NCI-H2171 treated with DMSO at 0.1 percent for 48 hours (cell line): Measurements from ENCODE around the gene CD300A.

Source experiments
- DNase-seq: peaks from one replicate; lab custom pipeline; 2025; lab: John Stamatoyannopoulos, UW

Gene CD300A

DNA sequence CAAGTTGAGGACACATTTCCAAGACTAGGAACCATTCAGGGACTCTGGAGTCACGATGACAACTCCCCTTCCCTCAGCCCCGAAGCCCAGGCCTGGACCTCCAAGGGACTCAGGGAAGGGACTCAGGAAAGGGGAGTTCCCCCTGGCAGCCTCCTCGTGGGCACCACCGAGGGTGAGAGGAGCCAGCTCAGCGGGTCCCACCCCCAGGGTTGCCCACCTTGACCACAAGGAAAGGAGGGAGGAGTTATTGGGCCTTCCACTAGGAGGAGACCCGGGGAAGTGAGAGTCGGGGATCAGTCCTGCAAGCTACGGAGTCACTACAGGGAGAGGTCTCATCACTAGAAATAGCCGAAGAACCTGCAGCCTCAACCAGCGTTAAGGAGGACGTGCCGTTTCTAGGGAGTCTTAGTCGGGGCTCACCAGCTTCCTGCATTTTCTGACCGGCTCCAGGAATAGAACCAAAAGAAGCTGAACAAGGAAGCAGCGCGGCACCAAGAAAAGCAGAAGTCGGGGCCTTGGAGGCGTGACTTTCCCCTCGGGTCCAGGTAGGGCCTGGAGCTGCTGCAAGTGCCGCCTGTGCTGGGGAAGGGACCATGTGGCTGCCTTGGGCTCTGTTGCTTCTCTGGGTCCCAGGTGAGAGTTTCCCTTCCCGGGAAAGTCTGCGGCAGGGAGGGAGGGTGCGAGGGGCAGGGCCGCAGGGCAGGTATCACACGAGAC, at the start of gene CD300A:
Gene CD300A, plus strand, starts transcription at position 524 of the 717 bp plus-strand sequence. Its CDS starts 70 bp downstream, at position 594.
- DNase-seq = no peak

DNA sequence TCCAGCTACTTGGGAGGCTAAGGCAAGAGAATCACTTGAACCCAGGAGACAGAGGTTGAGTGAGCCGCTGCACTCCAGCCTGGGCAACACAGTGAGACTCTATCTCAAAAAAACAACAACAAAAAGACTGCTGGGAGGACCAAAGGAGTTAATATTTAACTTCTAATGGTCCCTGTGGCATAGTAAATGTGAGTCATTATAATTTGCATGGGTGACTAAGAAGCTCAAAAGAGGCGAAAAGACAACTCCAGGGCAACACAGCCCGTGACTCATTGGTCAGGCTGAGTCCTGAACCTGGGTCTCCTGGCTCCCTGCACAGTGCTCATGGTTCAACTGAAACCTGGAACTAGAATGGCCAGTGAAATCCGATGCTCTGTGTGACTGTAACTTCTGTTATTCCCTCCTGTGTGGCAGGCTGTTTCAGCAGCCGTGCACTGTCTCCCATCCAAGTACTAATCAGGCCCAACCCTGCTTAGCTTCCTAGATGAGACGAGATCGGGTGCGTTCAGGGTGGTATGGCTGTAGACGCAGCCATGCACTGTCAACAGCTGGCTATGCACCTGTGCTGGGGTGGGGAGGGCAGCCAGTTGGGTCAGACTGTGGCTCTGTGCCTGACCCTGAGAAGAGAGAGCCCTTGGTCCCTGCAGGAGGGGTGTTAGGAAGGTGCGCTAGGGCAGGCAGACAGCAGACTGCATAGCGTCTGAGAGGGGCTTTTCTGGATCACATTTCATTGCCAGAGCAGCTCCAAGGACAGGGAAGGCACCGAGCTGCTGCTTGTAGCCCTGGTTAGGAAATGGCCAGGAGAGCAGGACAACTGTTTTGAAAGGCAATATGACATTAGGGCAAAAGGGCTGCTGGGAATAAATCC, 49.0 kb upstream of the CD300A start:
- DNase-seq = peak; percentile 62

DNA sequence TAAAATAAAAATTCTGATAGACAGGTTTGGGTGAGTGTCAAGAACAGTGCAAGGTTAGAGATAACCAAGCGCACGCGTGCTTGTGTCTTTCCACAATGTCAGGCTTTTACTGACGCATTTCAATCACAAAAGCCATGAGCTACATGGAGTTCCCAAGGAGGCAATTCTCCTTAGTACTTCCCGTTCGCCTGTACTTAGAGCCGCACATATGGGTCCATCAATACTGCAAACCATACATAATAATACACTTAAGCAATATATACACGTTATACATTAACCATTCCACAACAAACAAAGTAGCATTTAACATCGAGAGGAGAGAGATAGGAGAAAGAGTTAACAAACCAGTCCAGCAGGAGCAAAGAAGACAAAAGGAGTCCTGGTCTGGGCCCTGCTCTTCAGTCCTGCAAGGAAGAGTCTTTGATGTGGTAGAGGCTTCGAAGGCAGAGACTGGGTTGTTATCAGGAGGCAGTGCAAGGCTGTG, 46.5 kb upstream of the CD300A start:
- DNase-seq = no peak

DNA sequence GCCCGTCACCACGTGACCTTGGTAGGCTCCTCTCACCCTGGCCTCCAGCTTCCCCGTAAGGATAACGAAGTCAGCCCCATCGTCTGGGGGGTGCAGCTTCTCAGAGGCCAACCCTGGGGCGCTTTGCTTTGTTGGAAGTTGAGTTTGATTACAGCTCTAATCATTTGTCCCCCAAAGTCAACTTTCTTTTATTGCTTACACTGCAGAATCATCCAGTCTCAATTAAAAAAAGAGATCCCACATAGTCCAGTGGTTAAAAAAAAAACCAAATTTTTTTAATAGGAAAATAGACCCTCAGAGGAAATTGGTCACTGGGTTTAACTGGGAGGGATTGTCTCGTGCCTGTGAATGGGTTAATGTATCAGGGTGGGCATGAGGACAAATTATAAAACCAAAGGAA, 42.3 kb upstream of the CD300A start:
- DNase-seq = no peak

DNA sequence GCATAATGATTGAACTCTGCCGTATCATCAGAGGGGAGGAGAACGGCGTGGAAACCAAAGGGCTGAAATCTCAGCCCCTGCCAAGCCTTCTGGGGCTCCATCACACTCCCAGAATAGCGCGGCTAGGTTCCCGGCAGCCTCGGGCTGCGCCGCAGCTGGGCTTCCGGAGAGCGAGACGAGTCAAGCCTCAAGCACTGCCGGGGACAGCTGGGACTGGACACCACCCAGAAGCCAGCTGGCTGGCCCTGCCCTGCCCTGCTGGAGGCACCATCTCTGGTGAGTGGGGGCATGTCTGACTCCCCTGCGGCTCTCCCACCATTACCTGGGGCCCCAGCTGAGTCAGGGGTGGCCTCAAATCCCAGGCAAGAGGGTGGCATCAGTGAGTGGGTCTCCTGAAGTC, 41.8 kb upstream of the CD300A start:
- no peak for DNase-seq

DNA sequence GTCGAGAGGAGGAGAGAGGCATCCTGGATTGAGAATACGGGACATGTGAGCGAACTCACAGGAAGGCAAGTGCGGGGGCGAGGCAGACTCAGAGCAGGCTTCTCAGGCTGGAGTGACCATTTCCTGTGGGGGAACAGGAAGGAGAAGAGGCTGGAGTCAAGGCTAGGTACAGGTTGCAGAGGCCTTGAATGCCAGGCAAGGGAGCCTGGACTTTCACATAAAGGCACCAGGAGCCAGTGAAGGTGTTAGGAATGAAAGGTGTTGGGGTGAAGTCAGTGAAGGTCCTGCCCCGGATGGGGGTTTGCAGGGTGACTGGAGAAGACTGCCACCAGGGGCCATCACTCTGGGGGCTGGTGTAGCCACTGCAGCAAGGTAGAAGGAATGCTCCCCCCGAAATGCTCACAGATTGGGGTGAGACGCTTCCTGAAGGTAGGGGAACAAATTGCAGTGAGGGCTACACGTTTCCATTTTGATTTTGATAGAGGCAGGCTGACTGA, 39.8 kb upstream of the CD300A start:
- DNase-seq = no peak

DNA sequence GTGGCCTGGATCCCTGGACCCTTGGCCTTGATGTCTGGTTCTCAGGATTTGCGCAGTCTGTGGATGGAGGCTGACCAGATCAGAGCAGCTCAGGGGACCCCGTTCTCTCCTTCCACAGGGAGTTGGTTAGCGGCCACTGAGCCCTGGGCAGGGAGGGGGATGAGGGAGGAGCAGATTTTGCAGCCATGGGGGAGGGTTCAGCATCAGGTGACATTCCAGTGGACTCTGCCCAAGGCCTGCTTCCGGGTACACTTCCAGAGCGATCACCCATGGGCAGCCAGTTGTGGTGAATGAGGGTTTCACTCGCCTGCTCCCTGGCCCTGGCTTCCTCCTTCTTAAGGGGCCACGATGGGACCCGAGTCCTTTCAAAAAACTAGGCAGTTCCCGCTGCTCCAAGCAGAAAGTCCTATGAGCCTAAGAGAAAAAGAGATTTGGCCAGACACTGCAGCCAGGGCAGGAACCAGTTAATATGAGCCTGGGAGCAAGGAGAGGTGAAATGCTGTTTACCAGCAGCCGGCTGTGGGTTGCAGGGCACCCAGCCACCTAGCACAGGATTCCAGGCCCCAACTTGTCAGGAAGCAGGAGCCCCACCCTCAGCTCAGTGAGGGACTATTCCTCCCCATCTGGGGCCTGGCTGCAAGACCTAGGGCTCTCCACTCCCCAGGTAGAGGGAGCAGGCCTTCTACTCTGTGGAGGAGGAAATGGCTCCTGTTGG, 39.2 kb upstream of the CD300A start:
- peak; percentile 88 for DNase-seq

DNA sequence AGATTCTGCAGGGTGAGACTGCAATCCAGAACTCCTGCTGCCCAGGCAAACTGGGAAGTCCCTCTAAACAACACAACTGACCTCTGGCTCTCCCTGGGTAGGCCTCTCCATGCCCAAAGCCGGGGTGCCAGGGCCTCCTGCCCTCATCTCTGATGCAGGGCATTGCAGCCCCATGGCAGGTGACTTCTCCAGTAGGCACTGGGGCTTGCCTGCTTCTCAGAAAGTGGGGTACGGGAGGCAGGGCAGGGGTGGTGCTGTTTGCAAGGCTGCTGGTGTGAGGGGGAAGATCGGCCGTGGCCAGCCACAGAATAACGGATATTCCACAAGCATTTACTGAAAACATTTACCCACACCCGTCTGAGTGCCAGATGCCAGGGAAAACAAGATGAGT, 38.7 kb upstream of the CD300A start:
- DNase-seq = no peak

DNA sequence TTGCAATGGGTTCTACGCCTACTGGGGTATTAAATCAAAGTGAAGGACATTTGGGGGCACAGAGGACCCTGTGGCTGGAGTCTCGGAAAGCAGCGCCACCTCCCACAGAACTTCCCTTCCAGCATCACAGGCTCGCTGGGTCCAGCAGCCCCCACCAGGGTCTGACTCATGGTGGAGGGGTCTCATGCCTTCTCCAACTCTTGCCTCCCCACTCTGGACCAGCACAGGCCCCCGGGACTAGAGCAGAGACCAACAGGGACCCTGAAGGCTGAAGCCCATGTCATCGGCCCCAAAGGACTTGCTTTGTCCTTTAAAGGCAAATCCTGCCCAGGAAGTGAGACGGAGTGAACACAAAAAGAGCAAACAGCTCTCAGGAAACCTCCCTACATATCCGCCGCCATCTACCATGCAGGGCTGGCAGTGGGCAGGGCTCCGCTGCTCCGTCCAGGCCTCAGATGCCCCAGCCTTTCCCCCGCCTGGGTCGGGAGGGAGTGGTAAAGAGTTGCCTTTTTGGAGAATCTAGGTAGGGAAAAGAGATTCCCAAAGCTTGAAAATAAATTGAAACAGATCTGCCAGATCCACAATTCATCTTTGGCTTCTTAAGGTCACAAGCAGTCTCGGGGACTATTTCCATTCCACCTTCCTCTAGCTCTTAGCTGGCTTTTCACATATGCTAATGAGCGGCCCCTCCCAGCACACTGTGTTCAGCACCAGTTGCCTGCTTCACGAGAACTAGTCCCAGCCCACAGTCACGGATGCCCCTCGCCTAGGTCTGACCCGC, 36.6 kb upstream of the CD300A start:
- peak; percentile 48 for DNase-seq

DNA sequence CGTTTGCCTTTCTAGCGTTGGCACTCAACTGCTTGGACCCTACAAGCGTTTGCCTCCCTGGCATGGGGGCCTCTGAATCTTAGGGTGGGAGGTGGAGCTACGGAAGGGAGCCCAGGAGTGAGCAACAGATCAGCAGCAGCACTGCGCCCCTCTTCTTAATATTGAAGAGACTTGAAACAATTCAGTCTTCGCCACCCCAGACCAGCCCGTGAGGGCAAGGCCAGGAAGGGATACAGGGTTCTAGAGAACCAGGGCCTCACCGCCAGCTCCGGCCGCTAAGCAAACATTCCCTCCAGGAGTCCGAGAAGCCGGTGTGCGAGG, 36.1 kb upstream of the CD300A start:
- DNase-seq = no peak

DNA sequence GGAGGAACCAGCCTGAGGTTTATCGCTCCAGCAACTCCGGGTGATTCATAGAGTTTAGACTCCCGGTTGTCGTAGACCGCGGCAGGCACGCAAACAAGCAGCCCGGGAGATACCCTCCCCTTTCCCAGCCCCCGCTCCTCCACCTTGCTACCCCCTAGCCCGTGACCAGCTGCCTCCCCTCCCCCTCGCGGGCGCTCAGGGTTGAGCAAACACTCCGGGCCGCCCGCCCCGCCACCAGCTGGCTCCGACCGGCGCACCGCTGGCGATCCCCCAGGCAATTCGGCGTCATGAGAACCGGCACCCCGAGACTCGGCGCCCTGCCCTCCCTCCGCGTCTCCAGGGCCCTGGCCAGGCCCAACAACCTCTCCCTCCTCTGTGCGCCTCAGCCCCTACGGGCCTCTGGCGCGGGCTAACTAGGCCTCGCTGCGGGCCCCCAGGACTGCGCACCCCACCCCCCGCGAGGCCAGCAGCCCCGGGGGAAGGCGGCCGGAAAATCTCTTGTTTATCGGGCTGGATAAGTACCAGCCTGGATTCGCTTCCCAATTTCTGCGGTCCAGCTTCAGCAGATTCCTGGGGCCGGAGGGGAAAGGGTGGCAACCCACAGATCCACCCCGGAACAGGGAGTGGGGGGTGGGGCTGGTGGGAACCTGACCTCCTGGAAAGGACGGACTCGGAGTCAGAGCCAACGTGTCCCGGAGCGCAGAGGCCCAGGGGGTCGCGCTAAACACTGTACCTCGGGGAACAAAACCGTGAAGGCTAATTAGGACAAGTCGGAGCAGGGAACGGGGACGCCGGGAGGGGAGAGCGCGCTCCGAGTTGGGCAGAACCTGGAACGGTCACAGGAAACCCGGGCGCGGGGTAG, 35.5 kb upstream of the CD300A start:
- peak; percentile 87 for DNase-seq

DNA sequence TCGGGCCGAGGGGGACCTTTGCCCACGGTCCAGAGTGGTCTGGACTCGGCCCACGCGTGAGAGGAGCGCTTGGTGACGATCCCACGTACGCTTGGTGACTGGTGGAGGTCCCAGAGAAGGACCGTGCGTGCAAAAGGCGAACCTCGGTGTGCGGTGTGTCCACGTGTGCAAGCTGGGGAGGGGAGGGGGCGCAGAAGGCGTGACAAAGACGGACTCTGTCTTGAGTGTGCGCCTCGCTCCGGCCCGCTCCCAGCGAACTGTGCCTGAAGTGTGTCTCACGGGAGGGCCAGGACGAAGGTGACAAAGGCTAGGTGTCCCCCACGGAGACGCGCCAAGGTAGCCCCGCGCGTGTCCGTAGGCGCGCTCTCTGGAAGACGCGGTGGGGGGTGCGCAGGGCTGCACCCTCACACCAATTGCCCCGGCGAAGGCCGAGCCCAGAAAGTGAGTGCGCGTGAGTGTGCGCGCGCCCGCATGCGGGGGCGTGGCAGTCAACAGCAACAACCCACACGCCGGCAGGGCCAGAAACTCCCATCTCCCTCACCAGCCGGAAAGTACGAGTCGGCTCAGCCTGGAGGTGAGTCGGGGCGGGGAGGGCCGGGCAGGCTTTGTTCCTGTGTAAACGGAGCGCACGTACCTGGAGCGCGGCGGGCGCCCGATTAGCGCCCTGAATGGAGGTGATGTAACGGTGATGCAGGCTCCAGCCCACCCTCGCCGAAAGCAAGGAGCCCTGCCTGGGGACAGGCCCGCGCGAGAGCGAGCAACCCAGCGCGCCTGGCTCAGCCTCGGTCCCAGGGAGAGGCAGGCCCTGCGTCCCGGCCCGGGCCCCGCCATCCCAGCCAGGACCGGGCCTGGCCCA, 34.6 kb upstream of the CD300A start, which contains the start of gene GPRC5C:
Gene GPRC5C, plus strand, starts transcription at position 521 of the 856 bp plus-strand sequence. CDS start 7,689 bp downstream, outside the sequence.
- peak; percentile 88 for DNase-seq

DNA sequence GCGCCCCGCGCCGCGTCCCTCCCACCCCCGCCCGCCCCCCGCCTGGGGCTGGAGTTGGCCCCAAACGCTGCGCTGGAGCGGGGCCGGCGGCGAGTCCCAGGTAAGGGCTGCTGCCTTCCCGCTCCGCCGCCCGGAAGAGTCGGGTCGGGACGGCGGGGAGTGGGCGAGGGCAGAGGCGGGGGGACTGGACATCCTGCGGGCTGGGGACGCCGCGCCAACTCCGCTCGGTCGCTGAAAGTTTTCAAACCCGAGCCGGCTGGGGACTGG, 34.1 kb upstream of the CD300A start:
- no peak for DNase-seq

DNA sequence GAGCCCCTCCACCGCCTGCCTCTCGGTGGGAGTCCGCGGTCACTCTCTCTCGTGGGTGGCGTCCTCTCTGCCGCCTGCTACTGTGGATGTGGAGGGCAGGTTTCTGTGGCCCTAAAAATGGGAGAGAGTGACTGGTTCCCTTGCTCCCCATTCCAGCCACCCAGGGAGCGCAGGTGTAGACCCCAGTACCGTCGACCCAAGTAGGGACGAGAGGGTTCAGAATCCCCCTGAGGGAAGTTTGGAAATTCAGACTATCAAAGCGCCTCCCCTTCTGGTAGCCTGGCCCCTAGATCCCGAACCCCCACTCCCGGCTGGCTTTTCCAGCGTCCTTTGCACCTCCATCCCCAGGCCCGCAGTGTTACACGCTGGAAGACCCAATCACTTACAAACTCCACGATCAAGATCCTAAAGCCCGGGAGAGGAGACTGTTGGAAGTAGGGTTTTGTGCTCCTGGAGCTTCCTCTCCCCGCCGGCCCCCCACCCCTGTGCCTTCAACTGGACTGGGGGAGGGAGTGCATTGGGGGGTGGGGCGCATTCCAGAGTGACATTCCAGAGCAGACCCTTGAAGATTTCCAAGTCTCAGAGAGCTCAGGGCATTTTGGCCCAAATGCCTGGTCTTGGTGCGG, 33.6 kb upstream of the CD300A start:
- no peak for DNase-seq

DNA sequence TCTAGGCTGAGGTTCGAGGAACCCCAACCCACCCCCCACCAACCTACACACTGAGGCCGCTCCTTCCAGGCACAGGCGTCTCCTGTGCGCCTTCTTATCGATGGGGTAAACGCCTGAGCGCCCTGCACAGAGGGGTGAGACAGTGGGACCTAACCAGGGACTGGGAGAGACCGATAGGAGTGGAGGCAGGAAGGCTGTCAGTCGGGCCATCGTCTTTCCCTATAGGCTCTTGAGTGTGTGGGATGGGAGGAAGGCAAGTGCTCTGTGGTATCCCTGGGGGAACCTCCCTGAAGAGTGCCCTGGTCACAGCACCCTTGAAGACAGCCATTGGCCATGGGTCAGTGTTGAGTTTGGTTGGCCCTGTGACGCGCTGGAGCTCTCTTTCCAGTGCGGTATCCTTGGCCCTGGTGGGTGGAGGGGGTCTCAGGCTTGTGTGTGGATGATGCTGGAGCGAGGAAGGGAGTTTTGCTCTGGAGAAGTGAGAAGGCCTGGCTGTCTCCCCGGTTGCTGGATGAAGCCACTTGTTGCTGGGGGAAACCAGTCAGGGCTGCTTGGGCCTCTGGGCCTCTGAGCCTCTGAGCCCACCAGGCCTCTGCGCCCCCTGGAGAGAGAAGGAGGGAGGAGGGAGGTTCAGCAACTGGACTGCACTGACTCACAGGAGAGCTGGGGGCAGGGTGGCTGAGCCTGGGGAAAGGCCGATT, 32.9 kb upstream of the CD300A start:
- DNase-seq = no peak

DNA sequence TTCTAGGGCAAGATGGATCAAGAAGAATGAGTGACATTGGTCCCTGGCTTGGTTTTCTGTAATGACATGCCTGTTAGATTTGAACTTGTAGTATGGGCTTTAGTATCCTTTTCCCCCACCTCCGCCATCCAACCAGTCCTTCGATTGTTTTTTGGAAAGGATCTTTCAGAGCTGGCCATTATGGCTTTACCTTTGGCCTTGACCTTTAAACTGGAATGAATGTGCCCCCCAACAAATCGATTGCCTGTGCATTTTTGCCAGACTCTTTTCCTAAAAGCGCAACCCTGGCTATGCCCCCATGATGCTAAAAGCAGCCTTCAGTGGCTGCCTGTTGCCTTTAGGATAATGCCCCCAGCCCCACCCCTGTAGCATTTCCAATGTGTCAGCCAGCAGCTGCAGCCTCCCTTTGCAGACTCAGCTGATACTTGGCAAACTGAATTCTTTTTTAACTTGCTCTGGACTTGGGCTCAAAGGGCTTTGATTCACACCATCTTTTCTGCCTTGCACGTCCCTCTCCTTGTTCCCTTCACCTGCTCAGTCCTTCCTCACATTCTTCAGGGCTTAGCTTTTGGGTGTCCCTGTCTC, 30.6 kb upstream of the CD300A start:
- no peak for DNase-seq

DNA sequence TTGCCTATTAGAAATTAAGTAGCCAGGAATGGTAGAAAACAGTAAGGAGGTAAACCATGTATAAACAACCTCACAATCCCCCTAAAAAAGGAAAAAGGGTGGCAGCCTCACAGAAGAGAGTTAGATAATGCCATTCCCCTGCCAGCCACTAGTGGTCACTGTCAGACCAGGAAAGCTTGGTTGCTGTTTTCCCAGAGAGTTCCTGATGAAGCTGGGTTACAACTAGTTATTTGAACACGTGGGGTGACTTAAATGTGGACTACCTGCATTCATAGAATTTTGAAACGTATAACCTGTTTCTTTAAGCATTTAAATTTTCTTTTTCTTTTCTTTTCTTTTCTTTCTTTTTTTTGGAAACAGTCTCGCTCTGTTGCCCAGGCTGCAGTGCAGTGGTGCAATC, 28.7 kb upstream of the CD300A start:
- DNase-seq = peak; percentile 24
